ENCODE data around the gene SDK2. TPM values are rescaled to one million over a fixed set of nuclear protein-coding genes. Genes with fewer than 3 reads are reported as not detected.

The SDK2 gene
- polyA plus RNA-seq, 3 donors, result 0.01 TPM; not detected in 2

DNA sequence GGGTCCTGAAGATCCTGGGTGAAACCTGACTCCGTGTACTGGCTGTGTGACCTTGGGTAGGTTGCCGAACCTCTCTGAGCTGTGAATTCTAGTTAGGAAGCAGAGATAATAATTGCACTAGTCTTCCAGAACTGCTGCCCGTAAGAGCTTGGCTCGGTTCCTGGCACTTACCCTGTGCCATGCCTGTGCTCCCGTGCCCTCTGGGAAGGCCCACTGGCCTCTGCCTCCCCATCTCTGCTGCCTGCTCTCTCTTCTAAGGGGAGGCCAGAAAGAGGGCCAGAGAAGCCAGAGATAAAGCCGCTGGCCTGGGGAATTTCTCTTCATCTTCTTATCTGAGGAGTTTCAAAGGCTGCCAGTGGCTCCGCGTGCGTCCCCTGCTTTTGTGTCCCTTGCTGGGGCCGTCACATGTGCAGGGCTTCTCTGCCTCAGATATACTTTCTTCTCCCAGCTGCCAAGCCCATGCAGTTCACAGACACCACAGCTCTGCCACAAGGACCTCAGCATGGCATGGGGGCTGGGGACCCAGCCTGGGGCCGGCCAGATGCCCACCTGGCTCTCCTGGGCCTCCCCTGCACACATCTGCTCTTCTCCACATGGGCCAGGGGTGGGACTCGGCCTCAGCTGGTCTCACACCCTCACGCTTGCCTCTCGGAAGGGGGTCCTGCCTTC lies 145.2 kb downstream of the SDK2 start:
- intact Hi-C loops (cut with micrococcal nuclease), result no loop called here
- no peak overlapping the region for H3K4me3 ChIP-seq (replicated peaks in 1 of 3; ENCODE audit: low read depth in 2 of 3, low read length in 3 of 3)
- no peaks in the 10 kb centered on the region for H3K36me3 ChIP-seq (replicated peaks in 1 of 2; ENCODE audit: control insufficient read depth in 1 of 2, insufficient read depth in 2 of 2, low read length in 2 of 2)
- H3K9ac ChIP-seq (ENCODE audit: insufficient read depth, low read length, poor library complexity, severe bottlenecking), result no peak overlapping the region
- H3K79me2 ChIP-seq (ENCODE audit: insufficient read depth, low read length), result no peaks in the 10 kb centered on the region
- no peaks in the 10 kb centered on the region for H4K20me1 ChIP-seq (ENCODE audit: insufficient read depth, low read length)
- Mint-ChIP-seq H3K4me3 (no peak overlapping the region), H3K27me3 (ENCODE audit: low read depth in 3 of 3) (peaks cover 1 to 10% (median 2%) of the 10 kb centered on the region in 3 donors), H3K9me3 (peaks cover 0 to 4% (median 2%) of the 10 kb centered on the region in 7 donors), H3K27ac (peak overlapping the region in 1 of 7 donors; percentile 54), H3K36me3 (no peaks in the 10 kb centered on the region), H3K4me1 (no peaks in the 10 kb centered on the region)
- H3K27ac ChIP-seq (ENCODE audit: low read depth in 1 of 2, low read length in 2 of 2), result no peak overlapping the region
- DNase-seq, result no peak
- H3K4me1 ChIP-seq (ENCODE audit: control insufficient read depth in 1 of 2, insufficient read depth in 2 of 2, low read length in 2 of 2), result no peaks in the 10 kb centered on the region
- no peak overlapping the region for H3K4me2 ChIP-seq (replicated peaks; ENCODE audit: extremely low read depth, low read length, poor library complexity, severe bottlenecking)
- no peaks in the 10 kb centered on the region for H3K9me3 ChIP-seq (replicated peaks in 1 of 2; ENCODE audit: control insufficient read depth in 1 of 2, insufficient read depth in 1 of 2, low read length in 2 of 2)
- TF ChIP-seq CTCF (IDR thresholded peaks at IDR 0.05), result no peak
- H3K27me3 ChIP-seq (ENCODE audit: control insufficient read depth in 2 of 2, insufficient read depth in 2 of 2, low read length in 2 of 2), result no peaks in the 10 kb centered on the region
- H2AFZ ChIP-seq (ENCODE audit: insufficient read depth, low read depth, low read length, poor library complexity, severe bottlenecking), result no peak overlapping the region
- 85% methylated on average over 13 of the region's 14 CpGs for WGBS (ENCODE audit: insufficient coverage)

- Histone ChIP-seq H2AFZ (ENCODE audit: insufficient read depth, low read depth, low read length, poor library complexity, severe bottlenecking) (no peak overlapping the region), H3K27ac (ENCODE audit: low read depth in 1 of 2, low read length in 2 of 2) (no peak overlapping the region), H3K27me3 (ENCODE audit: control insufficient read depth in 2 of 2, insufficient read depth in 2 of 2, low read length in 2 of 2) (no peaks in the 10 kb centered on the region), H3K4me2 (replicated peaks; ENCODE audit: extremely low read depth, low read length, poor library complexity, severe bottlenecking) (no peak overlapping the region), H3K36me3 (replicated peaks in 1 of 2; ENCODE audit: control insufficient read depth in 1 of 2, insufficient read depth in 2 of 2, low read length in 2 of 2) (no peaks in the 10 kb centered on the region), H3K79me2 (ENCODE audit: insufficient read depth, low read length) (no peaks in the 10 kb centered on the region), H4K20me1 (ENCODE audit: insufficient read depth, low read length) (no peaks in the 10 kb centered on the region), H3K4me1 (ENCODE audit: control insufficient read depth in 1 of 2, insufficient read depth in 2 of 2, low read length in 2 of 2) (no peaks in the 10 kb centered on the region), H3K4me3 (replicated peaks in 1 of 3; ENCODE audit: low read depth in 2 of 3, low read length in 3 of 3) (no peak overlapping the region), H3K9me3 (replicated peaks in 1 of 2; ENCODE audit: control insufficient read depth in 1 of 2, insufficient read depth in 1 of 2, low read length in 2 of 2) (no peaks in the 10 kb centered on the region), H3K9ac (ENCODE audit: insufficient read depth, low read length, poor library complexity, severe bottlenecking) (no peak overlapping the region)
- Mint-ChIP-seq H3K27me3 (ENCODE audit: low read depth in 3 of 3) (peaks cover 1 to 10% (median 2%) of the 10 kb centered on the region in 3 donors), H3K9me3 (peaks cover 0 to 2% (median 0%) of the 10 kb centered on the region in 7 donors), H3K27ac (no peak overlapping the region), H3K36me3 (no peaks in the 10 kb centered on the region), H3K4me3 (no peak overlapping the region), H3K4me1 (no peaks in the 10 kb centered on the region)
- DNase-seq, result no peak
- no peak for TF ChIP-seq CTCF (IDR thresholded peaks at IDR 0.05)
- intact Hi-C loops (cut with micrococcal nuclease), result no loop called here
- WGBS (ENCODE audit: insufficient coverage), result 95% methylated on average over 8 of the region's 8 CpGs
These were observed 146.1 kb downstream of the SDK2 start for GRCh38 chr17:73498176-73498575.
